Peyer's patch (tissue), 4 donors: ENCODE data around the gene ENTPD6. TPM values are rescaled to one million over a fixed set of nuclear protein-coding genes. Genes with fewer than 3 reads are reported as not detected.

Source experiments
- small RNA-seq, 2 donors: library from RNA; depleted of rRNA; stranded (forward); fragments of <200 nt; gene quantifications; one replicate each; pipeline ENCODE3, GENCODE V24; 2016
- total RNA-seq, 4 donors: library from RNA; depleted of rRNA; stranded (reverse); fragments of >200 nt; gene quantifications; one replicate each; pipeline ENCODE4 v1.1.0, GENCODE V29; 2016

Gene ENTPD6
- total RNA-seq, 4 donors from 2014 or later: 122 to 248 (median 213) TPM

Small RNA genes within 50 kb of the gene (small RNA-seq; reads per million reads assigned to genes)
- gene AL035252.4 (0 reads per million in 2 donors), gene AL121772.2 (0 reads per million in 2 donors), gene RF00019 (0 reads per million in 2 donors)

Other genes with a start within 250 kb of the ENTPD6 start
- 1 to 10 TPM in 3 of 4 donors, not detected in 1; 4.2 to 4.7 (median 4.4) TPM for gene CST7, start 246.4 kb upstream of the ENTPD6 start, total RNA-seq
- gene APMAP, start 203.0 kb upstream of the ENTPD6 start, total RNA-seq: 10 to 100 TPM; 19.0 to 40.9 (median 31.6) TPM
- gene ACSS1, start 137.6 kb upstream of the ENTPD6 start, total RNA-seq: 100 to 1,000 TPM in 3 of 4 donors, 10 to 100 TPM in 1; 49.5 to 160 (median 134) TPM
- gene VSX1, start 113.6 kb upstream of the ENTPD6 start, total RNA-seq: not detected
- 100 to 1,000 TPM in 2 of 4 donors, 10 to 100 TPM in 2; 88.3 to 154 (median 124) TPM for gene PYGB, start 52.4 kb downstream of the ENTPD6 start, total RNA-seq
- gene ABHD12, start 195.1 kb downstream of the ENTPD6 start, total RNA-seq: 10 to 100 TPM; 46.2 to 95.4 (median 73.5) TPM
- gene GINS1, start 212.0 kb downstream of the ENTPD6 start, total RNA-seq: 10 to 100 TPM in 1 of 4 donors, 1 to 10 TPM in 2, under 1 TPM in 1; 0.53 to 14.0 (median 1.4) TPM